SK-N-MC (cell line): ENCODE results near the gene BTG4.

Experiments used
- EZH2 ChIP-seq: fragments of 200-600 bp; sonication (generic); IDR thresholded peaks from one replicate; pipeline ENCODE4 v1.6.1; 2017; ENCODE audit warnings: antibody characterized with exemption
- POLR2AphosphoS5 ChIP-seq: IDR thresholded peaks from 2 replicates; pipeline ENCODE4 v1.6.1; 2012; ENCODE audit warnings: mild to moderate bottlenecking, low read depth, low read length, borderline replicate concordance

DNA sequence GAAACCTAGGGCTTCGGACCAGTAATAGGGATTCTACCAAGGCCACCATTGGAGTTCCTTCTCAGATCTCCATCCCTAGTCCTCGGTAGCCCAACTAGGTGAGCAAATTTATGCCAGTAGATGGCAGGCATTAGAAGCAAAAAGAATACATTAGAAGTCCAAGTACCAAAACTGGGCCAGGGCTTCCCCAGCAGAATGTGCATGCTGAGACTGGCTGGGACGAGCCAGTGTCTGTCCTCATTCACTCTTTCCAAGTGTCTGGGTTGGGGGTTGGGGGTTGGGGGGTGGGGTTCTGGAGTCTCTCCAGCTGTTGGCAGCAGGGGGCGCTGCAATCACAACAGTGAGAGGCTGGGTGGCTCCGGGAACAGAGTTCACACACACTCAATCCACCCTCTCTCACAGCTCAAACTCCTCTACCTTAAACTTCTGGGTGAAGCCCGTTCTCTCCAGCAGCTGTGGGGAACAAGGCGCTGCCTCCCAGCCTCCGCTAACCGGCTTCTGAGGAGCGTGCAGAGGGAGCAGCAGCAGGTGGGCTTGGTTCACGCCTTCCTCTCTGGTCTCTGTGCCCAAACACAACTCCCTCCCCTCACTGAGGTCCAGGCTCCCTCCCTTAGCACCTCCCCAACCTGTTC is 57.5 kb downstream of the BTG4 start:
- TF ChIP-seq POLR2AphosphoS5 (no peak), EZH2 (no peak)
